NCI-H2081 treated with DMSO at 0.1 percent for 48 hours (cell line): ENCODE data around the gene DGCR8.

Experiments used
- DNase-seq: peaks from one replicate; lab custom pipeline; 2025; lab: John Stamatoyannopoulos, UW

The DGCR8 gene

DNA sequence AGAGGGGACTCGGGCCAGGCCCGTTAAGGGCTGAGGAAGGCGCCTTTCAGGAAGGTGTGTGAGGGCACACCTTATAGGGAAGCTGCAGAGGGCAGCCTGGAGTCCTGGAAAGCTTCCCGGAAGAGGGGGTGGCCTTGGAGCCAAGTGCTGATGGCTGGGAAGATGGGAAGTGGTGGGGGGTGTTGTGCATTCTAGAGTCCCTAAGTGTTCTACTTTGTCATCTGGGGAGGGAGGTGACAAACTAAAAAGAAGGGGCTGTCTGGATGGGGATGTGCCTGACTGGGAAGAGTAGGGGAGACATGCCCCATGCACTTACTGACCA lies 58.3 kb downstream of the DGCR8 start:
- no peak for DNase-seq

DNA sequence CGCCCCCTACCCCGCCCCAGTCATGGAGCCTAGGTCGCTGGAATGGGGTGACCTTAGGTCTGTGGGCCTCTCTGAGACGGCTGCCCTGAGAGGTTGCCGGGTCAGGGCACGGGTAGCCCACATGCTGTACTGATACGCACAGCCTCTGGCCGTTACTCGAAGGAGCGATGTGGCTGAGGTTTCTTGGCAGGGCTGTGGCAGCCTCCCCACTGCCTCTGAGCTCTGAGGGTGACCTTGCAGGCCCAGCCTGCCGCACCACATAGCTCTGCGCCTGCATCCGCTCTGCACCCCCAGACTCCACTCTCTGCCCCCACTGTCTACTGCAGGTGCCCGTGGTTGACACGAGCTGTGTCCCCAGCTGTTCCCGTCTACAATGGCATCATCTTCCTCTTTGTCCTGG lies 58.8 kb downstream of the DGCR8 start:
- no peak for DNase-seq

DNA sequence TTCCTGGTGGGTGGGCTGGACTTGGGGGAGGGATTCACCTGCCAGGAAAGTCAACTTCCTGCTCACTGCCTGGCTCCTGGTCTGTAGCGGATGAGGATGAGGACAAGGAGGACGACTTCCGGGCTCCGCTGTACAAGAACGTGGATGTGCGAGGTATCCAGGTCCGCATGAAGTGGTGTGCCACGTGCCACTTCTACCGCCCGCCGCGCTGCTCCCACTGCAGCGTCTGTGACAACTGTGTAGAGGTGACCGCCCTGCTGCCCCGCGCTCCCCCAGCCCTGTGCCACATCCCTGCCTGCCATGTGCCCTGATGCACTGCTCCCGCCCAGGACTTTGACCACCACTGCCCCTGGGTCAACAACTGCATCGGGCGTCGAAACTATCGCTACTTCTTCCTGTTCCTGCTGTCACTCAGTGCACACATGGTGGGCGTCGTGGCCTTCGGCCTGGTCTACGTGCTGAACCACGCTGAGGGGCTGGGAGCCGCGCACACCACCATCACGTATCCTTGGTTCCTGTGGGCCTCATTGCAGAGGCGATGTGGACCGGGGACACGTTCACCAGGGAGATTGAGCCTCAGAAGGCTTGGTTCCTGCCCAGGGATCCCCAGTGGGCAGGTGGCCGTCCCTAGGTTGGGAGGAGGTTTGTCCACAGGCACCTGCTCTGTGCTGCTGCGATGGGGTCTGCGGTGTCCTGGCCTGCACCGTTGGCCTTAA lies 59.5 kb downstream of the DGCR8 start:
- no peak for DNase-seq

DNA sequence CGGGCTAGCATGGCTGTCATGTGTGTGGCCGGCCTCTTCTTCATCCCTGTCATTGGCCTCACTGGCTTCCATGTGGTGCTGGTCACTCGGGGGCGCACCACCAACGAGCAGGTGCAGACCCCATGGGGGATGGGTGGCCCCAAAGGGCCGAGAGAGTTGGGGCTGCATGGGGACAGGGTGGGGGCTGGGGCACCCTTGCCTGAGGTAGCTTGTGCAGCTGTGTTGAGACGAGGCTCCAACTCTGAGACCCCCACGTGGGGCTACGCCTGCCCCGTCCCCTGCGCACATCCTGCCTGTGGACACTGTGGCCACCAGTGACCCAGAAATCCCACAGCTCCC lies 60.0 kb downstream of the DGCR8 start:
- no peak for DNase-seq

DNA sequence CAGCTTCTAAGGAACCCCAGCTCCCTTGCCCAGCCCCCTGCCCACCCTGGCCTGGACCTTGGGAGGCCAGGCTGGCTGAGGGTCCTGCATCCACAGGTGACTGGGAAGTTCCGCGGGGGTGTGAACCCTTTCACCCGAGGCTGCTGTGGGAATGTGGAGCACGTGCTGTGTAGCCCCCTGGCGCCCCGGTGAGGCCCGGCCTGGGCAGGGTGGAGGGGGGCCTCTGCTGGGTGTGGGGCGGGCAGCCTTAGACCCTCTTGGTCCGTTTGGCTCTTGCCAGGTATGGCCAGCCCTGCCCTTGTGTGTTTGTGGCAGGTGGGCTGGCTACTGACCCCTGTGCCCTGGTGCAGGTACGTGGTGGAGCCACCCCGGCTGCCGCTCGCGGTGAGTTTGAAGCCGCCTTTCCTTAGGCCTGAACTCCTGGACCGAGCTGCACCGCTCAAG lies 60.5 kb downstream of the DGCR8 start:
- DNase-seq: no peak

DNA sequence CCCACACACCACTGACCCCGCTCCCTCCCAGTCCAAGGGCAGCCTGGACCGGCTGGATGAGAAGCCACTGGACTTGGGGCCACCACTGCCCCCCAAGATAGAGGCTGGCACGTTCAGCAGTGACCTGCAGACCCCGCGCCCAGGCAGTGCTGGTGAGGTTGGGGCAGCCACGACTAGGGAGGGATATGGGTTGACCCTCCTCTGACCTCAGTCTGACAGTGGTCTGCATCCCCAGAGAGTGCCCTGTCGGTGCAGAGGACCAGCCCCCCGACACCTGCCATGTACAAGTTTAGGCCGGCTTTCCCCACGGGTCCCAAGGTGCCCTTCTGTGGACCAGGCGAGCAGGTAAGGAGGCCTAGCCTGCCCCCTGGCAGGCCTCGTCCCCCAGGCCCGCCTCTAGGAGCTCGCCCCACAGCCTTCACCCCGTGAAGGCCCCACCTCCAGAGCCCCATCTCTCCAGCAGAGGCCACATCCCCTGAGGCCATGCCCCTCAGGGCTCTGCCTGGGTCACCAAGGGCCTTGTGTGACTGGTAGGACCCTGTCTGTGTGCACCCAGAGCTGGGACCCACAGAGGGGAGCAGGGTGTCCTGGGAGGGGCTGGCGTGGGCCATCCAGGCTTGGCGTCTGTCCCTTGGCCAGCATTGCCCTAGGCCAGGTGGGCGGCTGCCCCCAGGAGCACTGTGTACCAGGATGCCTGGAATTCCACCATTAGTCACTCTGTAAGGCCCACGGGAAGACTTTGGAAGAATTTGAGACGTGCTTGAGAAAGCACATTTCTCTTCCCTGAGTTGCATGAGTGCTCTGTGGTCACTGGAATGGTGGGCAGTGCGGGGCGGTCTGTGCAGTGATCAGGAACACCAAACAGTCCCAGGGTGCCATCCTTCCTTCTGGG lies 61.4 kb downstream of the DGCR8 start:
- DNase-seq: no peak

DNA sequence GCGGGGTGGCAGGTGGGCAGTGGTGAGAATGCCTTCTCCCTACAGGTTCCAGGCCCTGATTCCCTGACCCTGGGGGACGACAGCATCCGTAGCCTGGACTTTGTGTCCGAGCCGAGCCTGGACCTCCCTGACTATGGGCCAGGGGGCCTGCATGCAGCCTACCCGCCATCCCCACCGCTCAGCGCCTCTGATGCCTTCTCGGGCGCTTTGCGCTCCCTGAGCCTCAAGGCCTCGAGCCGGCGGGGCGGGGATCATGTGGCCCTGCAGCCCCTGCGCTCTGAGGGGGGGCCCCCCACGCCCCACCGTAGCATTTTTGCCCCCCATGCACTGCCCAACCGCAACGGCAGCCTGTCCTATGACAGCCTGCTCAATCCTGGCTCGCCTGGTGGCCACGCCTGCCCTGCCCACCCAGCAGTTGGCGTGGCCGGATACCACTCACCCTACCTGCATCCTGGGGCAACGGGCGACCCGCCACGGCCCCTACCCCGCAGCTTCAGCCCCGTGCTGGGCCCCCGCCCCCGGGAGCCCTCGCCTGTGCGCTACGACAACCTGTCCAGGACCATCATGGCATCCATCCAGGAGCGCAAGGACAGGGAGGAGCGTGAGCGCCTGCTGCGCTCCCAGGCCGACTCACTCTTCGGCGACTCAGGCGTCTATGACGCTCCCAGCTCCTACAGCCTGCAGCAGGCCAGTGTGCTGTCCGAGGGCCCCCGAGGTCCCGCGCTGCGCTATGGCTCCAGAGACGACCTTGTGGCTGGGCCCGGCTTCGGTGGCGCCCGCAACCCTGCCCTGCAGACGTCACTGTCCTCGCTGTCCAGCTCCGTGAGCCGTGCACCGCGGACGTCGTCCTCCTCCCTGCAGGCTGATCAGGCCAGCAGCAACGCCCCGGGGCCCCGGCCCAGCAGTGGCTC lies 62.9 kb downstream of the DGCR8 start:
- DNase-seq: no peak

DNA sequence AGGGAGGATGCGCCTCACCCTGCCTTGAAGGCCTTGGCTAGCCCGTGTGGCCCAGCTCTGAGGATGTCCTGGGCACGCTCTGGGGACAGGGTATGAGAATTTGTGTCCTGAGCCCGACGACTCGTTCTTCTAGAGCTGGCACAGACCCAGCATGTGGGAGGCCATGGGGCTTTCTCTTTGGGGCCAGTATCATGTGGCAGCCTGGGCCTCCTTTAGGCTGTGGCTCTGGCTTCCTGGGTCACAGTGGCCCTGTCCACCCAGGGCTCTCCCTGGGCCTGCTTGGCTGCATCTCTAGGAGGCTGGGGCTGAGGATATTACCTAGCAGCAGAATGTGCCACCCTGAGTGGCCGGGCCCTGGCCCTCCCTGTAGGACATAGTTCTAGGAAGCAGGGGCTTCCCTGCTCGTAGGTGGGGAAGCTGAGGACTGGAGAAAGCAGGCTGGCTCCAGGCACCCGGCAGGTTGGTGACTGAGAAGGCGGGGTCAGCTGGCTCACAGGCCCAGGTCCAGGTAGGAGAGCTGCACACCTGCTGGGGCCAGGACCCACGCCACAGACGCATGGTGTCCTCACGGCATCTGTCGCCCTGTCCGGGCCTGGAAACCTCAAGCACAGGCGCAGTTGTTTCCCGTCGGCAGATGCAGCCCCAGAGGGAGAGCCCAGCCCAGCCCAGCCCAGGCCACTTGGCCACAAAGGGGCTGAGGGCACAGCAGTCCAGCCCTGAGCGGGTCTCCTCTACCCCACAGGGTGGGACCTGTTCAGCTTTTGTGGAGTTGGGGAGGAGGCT lies 64.0 kb downstream of the DGCR8 start:
- DNase-seq: no peak

DNA sequence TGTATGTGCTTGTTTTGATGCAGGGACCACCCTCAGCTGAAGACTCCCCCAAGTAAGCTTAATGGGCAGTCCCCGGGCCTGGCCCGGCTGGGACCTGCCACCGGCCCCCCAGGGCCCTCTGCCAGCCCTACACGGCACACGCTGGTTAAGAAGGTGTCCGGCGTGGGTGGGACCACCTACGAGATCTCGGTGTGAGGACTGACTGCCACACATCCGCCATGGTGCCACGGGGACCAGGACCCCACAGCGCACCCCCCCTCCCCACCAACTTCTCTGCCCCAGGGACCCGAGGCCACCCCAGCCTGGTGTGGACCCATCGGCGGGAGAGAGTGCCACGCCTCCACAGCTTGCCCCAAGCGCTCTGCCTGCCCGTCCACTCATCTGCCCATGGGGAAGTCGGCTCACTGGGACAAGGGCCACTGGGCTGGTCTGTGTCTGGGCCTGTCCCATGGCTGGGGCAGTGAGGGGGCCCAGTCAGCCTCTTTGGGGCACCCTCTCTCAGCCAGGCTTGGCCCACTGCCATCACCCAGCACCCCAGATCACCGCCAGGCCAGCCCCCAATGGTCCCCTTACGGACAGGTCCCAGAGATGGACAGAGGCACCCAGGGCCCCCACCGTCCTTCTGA lies 65.3 kb downstream of the DGCR8 start:
- no peak for DNase-seq

DNA sequence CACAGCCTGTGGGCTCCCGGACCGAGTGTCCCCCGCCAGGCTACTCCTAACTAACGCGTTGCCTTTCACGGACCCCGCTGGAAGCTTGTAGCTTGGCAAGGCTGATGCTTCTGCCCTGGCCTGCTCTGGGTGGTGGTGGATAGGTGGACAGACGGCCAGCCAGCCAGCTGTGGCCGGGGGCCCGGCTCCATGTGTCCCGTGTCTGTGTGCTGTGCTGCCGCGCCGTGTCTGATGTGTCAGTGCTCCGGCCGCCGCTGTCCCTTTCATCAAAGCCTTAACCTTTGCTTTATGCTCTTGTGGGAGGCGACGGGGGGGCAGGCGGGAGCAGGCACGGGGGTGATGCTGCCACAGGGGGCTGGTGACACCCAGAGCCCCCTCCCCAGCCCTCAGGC lies 65.8 kb downstream of the DGCR8 start:
- DNase-seq: no peak

DNA sequence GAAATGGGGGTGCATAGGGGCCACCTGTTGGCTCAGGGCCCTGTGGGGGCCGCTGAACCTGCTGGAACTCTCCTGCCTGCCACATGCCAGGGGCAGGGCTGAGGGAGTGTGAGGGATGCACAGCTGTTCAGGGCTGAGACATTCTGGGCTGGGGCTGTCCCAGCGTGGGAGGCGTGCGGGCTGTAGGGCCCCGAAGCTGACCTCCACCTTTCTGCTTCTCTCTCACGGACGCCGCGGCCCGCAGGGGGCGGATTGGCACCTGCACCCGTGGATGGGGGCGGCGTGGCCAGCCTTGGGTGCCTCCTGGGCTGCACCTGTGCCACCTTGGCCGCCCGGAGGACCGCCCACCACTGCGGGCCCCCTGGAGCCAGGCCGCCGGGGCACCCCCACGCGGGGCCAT lies 66.7 kb downstream of the DGCR8 start:
- no peak for DNase-seq

DNA sequence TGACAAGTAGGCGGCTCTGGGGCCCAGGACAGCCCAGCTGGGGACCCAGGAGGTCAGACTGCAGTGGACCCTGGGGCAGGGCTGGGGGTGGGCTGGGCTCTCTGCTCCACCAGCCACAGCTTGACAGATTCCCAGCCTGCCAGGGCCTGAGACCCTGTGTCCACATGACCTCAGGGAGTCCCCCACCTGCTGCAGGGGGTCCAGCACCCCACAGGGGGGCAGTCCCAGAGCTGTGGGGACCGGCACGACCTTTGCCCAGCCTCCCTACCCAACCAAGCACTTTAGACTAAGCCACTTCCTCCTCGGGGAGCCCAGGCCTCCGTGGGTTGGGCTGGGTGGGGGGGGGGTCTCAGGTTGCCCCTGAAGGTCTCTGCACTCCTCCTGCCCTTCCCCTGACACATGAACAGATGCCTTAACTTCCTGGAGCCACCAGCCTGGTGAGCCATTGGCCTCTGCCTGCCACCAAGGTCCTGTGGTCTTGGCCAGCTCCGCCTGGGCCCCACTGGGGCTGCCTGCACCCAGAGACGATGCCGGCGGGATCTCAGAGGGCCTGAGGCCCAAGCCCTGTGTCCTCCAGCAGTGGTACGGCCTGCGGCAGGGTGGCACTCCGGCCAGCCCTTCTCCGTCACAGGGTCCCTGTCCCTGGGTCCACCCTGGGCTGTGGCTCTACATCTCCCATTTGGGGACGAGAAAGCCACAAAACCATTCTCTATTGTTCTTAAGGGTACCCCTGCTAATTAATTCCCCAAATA lies 67.4 kb downstream of the DGCR8 start:
- DNase-seq: no peak

DNA sequence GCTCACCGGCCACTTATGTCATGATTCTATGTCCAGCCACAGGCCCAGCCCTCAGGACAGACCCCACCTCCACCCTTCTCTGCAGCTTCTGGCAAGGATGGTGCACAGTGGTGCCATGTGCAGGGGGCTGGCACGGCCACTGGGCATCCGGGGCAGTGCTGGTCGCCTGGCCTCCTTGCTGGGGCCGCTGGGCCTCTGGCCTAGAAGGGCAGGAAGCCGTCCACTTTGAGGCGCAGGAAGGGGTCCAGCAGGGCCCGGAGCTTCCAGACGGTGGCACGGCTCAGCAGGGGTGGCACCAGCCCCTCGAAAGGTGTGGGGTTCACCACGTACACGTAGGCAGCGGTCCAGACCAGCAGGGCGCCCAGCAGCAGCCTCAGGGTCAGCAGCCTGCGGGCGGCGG lies 68.4 kb downstream of the DGCR8 start:
- DNase-seq: no peak

DNA sequence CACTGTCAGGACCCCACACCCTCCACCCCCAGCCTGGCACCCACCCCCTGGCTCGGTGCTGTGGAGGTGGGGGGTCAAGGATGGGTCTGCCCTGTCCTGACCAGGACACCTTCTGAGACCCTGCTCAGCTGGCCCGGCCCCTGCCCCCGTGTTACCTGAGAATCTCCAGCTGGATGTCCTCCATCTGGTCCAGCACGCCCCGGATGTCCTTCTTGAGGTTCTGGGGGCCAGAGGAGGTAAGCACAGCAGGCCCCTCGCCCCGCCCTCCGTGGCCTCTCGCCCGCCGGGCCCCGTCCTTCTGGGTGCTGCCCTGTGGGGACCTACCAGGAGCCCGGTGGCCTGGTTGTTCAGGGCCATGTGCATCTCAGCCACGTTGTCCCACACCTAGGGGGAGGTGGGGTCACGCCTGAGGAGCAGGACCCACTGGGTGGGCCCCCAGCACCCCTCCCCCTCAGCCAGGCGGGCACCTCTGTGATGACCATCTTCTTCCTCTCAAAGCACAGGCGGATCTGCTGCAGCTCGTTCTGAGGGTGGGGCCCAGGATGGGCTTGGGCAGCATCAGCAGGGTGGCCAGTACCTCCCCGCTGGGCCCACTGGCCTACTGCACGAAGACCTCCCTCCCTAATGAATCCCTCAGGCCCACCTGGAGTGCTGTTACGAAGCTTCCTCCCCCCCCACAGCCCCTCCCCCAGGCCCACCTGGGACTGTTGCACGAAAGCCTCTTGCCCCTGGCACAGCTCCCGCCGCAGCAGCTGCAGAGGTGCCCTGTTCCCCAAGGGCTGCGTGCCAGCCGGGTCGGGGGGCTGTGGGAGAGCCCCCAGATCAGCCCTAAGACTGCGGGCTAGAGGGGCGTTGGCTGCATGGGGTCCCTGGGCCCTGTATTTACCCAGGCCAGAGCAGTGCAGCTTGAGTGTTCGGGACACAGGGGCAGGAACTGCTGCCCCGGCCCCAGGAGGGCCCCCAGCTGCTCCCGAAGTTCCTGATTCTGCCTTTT lies 69.5 kb downstream of the DGCR8 start:
- no peak for DNase-seq

DNA sequence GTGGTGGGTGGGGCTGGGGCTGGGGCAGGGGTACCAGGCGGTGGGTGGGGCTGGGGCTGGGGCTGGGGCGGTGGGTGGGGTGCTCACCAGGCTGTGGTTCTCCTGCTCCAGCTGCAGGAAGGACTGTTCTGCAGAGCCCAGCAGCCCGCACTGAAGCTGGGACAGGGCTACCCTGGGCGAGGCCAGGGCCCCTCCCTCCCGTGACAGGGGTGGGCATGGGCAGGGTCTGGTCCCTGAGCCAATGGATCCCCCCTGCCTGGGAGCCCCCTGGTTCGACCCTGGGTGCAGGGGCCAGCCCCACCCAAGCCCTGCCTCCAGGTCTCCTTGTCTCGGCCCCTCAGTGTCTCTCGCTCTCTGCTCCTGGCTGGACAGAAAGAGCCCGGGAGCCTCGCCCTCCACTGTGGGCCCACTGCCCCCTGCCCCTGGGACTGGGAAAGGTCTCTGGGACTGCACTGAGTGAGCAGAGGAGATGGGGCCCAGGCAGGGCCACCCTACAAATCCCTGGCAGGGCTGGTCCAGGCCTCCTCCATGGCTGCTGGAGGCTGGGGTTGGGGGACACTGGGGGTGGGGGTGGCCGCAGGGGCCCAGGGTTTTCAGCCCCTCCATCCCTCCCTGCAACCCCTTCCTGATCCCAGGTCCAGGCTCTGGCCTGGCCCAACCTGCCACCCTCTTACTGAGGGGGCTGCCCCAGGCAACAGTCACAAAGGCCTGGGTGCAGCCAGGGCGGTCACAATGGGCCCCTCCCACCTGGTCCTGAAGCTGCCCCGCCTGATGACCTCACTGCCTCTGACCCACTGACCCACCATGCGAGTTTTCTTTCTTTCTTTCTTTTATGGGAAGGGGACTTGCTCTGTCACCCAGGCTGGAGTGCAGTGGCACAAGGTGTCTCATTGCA lies 70.6 kb downstream of the DGCR8 start, which contains the start of gene CCDC188:
Gene CCDC188, minus strand, starts transcription at position 675 of the 895 bp plus-strand sequence. Its CDS starts 69 bp downstream, at position 606.
- DNase-seq: no peak

DNA sequence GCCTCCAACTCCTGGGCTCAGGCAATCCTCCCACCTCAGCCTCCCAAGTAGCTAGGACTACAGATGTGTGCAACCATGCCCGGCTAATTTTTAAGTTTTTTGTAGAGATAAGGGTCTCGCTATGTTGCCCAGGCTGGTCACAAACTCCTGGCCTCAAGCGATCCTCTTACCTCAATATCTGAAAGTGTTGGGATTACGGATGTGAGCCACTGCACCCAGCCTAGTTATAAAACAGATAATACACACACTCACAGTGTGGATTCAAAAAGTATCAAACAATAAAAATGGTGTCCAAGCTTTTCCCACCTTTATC lies 71.2 kb downstream of the DGCR8 start:
- no peak for DNase-seq

DNA sequence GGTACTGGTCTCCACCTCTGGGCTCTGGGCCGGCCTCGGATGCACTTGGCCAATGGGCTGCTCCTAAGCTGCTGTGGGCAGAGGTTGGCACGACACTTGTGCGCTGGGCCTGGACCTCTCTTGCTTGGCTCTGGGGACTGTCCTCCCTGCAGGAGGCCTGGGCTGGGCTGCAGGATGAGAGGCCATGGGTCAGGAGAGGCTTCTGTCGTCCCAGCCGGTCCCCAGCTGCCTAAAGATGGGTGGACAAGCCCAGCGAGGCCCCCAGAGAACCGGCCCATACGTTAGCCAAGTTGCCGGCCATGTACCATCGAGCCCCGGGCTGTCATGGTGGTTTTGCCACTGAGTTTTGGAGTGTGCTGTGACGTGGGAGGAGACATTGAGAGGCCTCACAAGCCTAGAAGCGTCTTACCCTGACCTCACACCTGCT lies 72.4 kb downstream of the DGCR8 start:
- DNase-seq: no peak

DNA sequence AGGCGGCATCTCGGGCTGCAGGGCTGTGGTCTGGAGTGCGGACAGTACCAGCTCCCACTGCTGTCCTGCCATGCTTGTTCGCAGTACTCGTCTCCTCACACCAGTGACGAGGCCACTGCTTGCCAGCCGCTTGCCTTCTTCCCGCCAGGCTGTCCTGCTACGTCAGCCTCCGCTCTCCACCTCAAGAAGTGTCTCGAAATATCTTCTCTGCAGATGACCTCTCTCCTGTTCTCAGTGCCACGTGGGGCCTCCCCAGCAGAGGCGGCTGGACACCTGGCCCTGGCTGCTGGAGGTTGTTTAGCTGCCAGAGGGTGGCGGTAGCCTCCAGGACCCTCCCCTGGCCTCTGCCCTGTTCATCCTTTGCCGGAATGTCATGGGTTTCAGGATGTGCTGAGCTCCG lies 73.9 kb downstream of the DGCR8 start:
- DNase-seq: no peak
